ENCODE data around the gene HDAC7.

The HDAC7 gene

DNA sequence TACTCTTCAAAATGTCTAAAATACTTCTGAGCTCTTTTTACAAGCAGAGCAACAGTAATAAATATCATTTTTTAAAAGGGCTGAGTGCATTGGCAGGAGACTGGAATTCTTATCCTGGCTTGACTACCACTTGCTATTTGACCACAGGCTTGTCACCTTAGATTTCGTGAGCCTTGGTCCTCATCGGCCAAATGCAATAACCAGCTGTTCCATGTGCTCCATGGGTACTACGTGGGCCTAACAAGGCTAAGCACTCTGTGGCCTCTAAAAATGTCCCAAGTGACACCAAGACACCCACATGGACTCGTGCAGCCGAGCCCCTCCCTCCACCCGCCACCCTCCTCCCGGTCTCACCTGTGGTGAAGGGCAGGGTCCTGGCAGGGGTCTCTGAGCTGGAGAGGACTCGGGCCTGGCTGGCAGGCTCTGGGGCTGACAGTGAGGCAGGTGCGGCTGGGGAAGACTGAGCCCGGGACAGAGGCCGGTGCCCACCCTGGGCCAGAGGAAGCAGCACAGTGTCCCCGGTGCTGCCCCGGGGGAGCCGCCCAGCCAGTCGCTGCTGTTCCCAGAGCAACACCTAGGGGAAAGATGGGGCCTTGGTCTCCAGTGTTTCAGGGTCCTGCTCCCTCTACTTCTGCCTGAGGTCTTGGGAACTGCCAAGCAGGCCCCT is 26.6 kb downstream of the HDAC7 start:
- no peak for DNase-seq (ENCODE audit: low read depth)

DNA sequence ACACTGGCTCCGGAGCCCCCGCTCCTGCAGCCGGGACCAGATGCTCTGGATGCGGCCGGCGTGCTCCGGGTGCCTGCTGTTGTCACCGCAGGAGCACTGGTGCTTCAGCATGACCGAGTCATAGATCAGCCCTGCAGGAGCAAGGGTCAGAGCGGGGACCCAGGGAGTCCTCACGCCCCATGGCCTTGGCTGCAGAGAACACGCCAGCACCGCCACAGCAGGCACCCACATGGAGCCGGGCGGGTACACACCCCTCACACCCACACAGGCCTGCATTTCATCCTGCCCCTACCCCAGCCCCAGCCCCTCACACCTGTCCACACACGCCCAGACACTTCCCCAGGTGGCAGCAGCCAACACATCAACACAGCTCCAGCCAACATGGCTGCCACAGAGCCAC is 27.8 kb downstream of the HDAC7 start:
- no peak for DNase-seq (ENCODE audit: low read depth)

DNA sequence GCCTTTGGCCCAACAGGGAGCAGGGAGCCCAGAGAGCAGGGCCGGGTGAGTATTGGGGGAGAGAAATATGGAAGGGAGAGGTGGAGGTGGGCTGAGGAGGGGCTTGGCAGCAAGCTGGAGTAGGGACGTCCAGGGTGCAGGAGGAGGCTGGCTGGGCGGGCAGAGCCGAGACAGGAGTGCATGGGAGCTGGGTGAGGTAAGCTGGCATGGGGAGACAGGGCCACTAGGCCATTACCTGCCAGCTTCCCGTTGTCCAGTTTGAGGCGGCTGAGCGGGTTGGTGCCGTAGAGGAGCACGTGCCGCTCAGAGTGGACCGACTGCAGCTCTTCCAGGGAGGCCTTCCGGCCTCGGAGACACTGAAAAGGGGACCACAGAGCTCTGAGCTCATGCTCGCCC is 28.4 kb downstream of the HDAC7 start:
- no peak for DNase-seq (ENCODE audit: low read depth)

DNA sequence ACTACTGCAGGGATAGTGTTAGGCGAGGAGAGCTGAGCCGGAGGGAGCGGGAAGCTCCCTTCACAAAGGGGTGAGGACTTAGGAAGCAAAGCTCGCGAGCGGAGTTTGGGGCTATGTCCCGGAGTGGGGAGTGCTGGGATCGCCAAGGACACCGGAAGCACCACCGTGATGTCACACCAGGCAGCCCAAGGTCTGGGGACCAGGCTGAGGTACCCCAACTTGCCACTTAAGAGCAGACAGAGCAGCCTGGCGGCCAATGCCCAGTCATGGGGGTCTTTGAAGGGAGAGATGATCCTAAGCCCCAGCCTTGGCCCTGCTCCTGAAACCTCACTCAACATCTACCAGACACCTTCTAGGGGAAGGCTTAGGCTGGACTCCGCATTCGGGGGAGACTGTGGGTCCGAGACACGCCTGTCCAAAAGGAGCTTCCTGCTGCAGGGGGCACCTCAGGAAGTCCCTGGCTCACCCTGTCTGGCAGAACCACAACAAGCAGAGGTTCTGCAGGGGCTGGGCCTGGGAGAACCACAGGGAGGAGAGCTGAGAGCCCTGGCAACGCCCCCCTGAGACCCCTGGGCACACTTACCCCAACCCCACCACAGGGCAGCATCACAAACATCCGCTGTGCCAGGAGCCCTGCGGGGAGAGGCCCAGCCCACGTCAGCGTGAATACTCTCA is 28.9 kb downstream of the HDAC7 start:
- no peak for DNase-seq (ENCODE audit: low read depth)

DNA sequence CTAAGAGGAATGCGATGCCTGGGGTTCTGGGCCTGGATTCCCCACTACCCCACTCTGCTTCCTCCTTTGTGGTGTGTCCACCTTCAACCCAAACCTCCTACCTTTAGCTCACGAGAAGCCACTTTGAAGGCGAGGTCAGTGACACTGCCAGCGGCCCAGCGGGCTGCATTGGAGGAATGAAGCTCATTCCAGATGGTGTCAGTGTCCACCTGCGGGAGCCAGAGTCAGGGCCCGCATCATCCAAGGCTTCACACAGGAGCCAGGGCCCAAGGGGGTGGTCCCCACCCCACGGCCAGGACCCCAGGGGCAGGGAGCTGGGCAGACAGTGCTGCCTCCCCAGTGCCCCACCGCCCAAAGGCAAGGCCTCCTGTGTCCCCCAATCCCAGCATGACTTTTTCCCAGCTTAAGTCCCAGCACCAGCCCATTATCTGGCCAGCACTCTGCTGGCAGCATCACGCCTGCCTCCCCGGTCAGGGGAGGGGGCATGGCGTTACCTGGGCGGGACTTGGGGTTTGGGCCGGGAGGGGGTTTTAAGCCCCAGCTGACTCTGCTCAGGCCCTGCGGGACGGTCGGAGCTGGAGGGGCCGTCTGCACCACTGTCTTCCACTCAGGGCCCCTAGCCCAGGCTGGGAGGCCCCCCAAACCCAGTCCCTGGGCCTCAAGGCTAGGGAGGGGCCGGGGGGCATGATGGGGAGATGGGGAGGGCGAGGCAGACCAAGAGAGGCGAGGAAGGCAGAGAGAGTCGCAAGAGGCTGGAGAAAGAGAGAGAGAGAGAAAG is 29.8 kb downstream of the HDAC7 start:
- DNase-seq (ENCODE audit: low read depth) = no peak

DNA sequence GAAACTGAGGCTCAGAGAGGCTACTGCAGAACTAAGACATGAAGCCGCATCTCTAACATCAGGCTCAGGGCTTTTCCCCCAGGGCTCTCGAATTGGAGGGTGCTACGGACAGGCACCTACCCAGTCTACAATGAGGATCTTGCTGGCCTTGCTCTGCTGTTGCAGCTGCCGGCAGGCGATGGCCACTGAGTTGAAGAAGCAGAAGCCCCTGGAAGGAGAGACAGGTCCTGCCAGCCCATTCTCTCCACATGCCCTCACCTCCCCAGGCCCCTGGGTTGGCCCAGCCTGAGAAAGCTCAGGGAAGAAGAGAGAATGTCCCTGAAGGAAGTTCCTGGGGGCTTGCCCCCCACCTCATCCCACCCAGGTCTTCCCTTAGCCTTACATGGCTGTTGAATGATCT is 30.6 kb downstream of the HDAC7 start:
- DNase-seq (ENCODE audit: low read depth) = no peak

DNA sequence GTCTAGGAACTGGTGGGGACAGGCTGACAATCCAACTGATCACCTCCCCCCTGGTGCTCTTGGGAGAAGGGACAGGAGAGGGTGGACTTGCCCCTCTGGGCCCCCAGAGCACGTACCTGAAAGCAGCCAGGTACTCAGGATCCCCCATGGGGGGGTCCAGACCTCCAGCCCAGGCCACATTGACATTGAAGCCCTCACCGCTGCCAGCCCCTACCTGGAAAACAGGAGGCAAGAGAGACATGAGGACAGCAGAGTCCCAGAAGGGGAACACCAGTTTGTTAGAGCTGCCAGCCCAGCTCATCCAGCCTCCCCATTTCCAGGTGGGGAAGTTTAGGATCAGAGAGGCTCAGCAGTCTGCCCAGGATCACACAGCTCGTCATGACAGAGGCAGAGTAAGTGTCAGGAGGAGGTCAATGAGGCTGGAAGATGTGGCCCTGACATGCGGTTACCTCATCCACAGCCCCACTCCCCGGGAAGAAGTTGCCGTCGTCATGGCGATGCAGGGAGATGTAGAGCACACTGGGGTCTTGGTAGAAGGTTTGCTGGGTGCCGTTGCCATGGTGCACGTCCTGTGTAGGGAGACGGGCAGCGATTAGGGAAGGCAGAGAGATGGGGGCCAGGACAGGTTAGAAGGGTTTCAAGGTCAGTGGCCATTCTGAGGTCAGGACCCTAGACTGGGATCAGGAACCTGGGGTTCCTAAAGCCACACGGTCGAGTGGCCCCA is 31.9 kb downstream of the HDAC7 start:
- no peak for DNase-seq (ENCODE audit: low read depth)

DNA sequence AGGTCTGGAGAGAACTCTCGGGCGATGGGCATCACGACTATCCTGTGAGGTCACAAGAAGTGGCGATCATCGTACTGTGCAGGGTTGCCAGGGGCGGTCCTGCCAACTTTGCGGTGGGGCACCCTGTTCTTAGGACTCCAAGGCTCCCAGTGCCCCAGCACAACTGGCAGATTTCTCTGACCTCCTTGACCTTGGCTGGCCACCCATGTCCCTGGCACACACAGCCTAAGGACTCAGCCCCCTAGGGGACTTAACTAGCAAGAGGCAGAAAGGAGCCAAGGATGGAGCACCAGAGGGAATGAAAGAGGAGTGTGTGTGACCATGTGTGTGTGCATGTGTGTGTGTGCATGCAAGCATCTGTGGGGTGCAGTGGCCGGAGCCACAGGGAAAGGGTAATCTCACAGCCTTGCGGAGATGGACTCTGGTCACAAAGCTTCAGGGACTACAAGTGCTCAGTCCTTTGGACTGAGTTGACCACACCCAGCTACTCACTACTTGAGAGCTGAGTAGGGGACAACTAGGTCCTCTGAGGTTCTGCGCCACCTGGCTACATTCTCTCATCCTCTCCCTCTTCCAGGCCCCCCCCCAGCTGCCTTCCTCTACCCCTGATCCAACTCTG is 32.9 kb downstream of the HDAC7 start:
- no peak for DNase-seq (ENCODE audit: low read depth)

DNA sequence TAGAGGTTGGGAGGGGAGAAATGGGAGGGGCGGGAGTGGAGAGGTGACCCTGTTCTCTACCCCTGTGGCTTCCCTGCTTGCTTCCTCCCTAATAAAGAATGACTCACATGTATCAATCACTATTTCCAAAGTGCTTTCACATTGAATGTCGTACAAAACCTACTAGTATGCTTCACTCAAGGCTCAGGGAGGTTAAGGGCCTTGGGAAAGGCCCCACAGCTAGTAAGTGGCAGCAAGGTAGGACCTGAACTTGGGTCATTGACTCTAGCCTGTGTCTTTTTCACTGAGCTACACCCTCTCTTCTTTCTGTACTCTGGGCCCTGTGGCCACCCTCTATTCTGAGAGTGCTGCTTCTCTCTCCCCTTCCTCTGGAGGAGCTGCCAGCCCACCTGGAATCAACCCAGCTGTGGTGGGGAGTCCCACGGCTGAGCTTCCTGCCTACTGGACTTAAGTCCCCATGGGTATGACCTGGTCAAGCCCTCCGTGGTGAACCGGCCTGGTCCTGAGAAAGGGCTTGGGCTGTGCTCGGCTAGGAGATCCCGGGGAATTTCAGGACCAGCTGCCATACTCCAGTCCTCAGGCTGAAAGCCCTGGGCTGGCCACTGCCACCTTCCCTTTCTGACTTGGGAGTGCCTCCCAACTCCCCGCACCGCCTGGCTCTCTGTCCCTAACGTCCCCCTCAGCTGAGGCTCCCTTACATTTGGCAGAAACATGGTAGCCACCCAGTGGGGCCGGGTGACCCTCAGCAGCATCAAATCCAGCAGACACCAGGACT is 33.6 kb downstream of the HDAC7 start:
- no peak for DNase-seq (ENCODE audit: low read depth)

DNA sequence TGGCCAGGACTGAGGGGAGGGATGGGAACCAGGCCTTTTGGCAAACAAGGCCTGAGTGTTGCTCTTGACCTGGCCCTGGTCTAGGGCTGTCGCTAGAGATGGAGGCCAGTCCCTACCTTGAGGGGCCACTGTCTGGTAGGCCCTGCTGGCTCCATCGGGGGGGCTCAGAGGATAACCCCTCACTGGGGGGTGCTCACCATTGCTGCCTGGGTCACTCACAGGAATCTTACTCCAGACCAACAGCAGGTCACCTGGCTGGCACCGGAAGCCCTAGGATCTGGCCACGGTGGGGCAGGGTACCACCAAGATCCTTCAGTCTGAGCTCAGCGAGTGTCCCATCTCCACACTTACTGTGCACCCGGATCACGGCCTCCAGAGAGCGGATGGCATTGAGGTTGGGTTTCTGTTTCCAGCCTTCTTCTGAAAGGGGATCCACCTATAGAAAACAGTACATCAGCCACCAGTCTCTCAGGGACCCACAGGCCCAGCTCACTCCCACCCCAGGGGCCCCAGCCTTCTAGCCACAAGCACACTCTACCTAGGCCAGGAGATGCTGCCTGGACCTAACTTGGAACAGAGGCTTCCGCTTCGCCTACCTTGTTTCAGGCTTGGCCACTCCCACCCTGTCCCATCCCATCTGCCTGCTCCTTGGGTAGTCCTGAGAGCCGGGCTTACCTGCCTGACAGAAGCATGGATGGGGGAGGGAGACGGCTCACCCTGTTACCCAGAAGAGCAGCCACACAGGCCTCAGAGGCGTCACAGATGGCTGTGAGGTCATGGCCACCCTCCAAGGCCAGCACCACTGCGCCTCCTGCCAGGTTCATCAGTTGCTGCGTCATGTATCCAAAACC is 34.4 kb downstream of the HDAC7 start:
- no peak for DNase-seq (ENCODE audit: low read depth)

DNA sequence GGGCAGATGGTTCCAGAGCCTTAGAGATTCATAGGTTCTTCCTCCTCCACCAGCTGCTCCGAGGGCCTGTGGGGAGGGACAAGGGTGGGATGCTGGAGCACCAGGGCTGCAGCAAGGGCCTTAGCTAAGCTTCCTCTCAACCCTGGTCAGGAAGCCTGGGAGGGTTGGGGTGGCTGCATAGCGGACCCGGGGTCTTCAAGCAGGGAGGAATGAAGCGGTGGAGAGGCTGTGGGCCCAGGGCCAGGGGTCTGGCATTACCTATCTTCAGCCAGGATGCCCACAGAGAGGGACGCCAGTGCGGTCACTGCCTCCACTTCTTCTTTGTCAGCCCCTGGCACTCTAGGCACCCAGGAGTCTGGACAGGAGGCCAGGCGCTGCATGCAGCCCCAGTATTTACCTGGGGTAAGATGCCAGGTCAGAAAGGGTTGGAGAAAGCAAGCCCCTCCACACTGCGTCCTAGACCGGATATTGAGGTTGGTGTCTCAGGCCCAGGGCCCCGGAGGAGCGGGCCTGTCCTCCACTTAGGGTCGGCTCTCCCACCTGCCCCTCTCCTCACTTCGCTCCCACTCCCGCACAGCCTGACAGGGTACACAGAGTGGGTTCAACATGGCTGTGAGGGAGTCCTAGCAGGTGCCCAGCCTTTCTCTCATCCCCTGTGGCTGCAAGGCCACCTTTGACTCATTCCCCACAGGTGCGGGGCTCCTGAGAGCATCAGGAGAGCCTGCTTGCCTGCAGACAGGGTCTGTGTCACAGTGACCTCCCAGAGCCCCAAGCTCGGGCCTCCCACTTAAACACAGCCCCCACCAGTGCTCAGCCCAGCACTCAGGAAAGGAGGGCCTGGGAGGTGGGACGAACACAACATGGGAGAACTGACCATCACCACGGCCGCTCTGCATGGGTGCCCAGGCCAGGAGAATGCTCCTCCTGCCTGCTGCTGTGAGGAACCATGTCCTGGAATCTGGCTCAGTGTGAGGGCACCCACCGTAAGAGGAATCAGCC is 35.6 kb downstream of the HDAC7 start:
- no peak for DNase-seq (ENCODE audit: low read depth)

DNA sequence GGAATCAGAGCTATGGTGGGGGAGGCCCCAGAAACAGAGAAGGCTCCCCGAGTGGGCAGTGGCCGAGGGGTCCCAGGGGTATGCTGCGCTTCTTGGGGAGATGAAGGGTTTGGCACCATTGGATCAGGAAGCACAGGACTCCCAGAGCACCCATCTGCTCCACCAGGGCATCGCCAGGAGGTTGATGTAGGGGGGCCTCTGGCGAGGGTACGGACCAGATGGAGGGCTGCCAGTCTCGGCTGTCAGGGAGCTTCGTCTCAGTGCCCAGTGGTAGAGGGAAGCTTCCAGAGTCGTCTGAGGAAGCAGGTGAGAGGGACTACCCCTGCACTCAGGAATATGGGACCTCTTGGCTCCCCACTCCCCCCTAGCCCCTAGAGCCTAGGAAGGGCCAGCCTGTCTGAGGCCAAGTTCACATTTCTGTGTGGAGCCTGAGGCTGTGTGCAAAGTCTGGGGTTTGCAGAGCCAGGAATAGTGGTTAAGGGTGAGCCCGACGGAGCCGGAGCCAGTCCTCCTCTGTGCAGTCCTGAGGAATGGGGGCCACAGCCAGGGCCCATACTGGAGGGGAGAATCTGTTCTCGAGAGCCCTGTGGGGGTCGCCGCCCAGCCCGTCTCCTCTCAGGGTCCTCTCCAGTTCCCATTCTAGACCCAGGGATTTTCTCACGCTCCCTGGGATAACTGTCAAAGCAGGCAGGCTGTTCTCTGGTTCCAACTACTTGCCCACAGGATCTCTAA is 36.5 kb downstream of the HDAC7 start:
- DNase-seq (ENCODE audit: low read depth) = no peak

DNA sequence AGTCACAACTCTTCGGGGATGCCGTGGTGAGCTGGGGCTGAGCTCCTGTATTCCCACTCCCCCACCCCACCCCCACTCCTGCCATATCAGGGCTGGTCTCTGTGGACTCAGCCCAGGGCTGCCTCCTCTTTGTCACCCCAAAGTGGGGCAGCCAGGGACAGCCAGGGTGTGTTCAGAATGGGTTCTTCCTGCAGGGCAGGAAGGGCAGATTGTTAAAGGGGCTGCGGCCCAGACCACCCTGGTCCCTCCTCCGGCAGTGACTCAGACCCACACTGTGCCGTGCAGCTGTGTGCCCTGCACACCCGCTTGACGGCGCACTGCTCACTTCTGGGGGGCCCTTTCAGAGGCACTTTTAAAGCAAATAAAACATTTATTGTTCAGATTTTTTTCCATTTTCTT is 37.3 kb downstream of the HDAC7 start:
- DNase-seq (ENCODE audit: low read depth) = no peak

DNA sequence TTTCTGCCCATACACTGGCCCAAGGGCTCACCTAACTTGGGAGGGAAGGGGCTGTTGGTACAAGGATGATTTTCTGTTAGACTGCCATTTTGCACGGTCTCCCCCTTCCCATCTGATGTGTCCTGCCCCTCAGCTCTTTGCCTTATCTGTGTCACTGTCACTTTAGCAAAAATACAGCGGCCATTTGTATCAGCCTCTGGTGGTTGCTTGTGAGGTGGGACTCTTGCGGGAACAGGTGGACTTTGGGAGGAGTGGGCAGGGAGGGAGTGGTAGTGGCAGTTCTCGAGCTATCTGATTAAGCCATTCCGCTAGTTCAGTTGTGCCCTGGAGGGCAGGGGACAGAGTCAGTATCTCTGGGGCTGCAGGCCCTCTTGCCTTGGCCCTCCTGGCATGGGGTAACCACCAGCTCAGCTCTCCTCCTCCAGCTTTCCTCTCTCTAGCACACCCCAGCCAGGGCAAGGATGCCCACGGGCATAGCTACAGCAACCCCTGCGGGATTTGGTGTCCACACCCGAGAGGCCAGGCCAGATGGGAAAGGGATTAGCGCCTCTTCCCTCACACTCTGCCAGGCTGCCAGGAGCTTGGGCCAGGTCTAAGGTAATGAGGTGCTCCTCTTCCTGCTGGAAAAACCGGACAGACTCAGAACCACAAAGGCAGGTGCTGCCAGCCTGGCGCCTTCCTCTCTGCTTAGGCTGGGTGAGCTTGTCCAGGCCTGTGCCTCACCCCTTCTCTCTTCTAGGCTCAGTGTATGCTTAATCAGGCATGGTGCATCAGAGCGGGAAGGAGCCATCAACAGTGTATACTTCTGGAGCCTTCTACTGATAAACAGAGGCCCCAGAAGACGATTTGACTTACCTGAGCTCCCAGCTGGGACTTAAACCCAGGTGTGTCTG is 38.0 kb downstream of the HDAC7 start:
- DNase-seq (ENCODE audit: low read depth) = no peak

DNA sequence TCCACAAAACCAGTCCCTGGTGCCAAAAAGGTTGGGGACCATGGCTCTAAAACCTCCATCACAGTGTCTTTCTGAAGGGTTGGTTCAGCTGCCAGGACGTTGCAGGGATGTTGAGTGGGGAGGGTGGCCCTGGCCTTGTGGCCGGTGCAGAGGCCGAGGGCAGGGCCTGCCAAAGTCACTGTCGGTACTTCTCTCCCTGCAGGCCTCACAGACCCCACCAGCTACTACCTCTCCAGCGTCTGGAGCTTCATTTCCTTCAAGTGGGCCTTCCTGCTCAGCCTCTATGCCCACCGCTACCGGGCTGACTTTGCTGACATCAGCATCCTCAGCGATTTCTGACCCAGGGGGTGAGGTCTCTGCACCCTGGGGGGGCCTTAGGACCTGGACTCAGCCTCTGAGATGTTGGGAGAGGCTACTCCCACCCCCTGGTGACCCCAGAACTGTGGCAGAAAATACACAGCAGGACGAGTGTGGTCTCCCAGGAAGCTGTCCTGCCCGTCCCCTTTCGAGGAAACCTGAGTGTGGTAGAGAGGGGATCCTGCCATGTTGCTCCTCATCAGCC is 39.7 kb downstream of the HDAC7 start:
- DNase-seq (ENCODE audit: low read depth) = no peak

DNA sequence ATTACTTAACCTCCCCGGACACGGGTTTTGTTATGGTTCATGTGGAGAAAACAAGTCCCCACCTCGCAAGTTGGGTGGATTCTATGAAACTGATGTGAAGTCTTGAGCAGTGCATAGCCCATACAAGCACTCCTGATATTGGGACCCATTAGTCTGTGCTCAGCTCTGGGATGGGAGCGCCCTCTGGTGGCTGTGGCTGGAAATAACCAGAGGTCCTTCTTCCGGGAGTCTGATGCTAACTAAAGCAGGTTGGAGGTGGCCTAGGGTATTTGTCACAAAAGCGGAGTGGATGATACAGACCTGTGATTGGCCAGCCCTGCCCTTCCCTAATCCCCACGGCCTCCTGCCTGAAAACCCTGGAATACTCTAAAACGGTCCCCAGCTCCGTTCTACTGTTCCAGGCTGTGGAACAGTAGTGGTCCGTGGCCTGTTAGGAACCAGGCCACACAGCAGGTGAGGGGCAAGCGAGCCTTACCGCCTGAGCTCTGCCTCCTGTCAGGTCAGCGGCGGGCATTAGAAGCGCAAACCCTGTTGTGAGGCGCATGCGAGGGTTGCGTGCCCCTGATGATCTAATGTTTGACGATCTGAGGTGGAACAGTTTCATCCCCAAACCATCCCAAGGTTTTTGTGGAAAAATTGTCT is 40.3 kb downstream of the HDAC7 start:
- peak; percentile 47 for DNase-seq (ENCODE audit: low read depth)

DNA sequence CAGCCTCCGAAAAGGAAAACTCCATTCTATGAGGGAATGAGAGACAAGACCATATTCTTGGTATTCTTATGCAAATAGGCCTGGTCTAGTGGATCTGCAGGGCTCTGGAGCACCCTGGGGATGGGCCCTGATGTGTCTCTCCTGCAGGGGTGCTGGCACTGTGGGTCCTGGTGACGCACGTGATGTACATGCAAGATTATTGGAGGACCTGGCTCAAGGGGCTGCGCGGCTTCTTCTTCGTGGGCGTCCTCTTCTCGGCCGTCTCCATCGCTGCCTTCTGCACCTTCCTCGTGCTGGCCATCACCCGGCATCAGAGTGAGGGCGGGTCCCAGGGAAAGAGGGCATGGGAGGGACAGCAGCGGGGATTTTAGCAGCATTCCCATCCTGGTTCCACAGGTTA is 40.8 kb downstream of the HDAC7 start:
- DNase-seq (ENCODE audit: low read depth) = no peak

All from GM04503 (cell line).